ENCODE results near the gene KCTD8.

Gene KCTD8

GRCh38 chr4:44368413-44369167 lies 80.0 kb downstream of the KCTD8 start:
- Histone ChIP-seq H3K36me3 (ENCODE audit: control insufficient read depth, low read length) (no peaks in the 10 kb centered on the region), H3K9me2 (replicated peaks; ENCODE audit: control insufficient read depth, low read length) (no peaks in the 10 kb centered on the region), H3K27me3 (ENCODE audit: control insufficient read depth, low read length) (no peaks in the 10 kb centered on the region), H3K4me1 (ENCODE audit: control insufficient read depth, low read length) (no peaks in the 10 kb centered on the region), H4K20me1 (ENCODE audit: control insufficient read depth, insufficient read depth, low read depth, low read length) (no peaks in the 10 kb centered on the region), H3K4me2 (ENCODE audit: low read length) (no peak overlapping the region), H3K9me3 (ENCODE audit: control insufficient read depth, insufficient read depth, low read length) (no peaks in the 10 kb centered on the region), H3K79me2 (ENCODE audit: control insufficient read depth, low read length) (no peaks in the 10 kb centered on the region), H3F3A (ENCODE audit: control insufficient read depth, insufficient read depth) (no peaks in the 10 kb centered on the region), H3K4me3 (ENCODE audit: low read length) (no peak overlapping the region), H3K27ac (ENCODE audit: low read depth, low read length) (no peak overlapping the region)
- no peak for TF ChIP-seq CTCF (IDR thresholded peaks at IDR 0.05; ENCODE audit: low read depth, low read length, poor library complexity, severe bottlenecking)
- no peak for TF ChIP-seq EZH2phosphoT487 (IDR thresholded peaks at IDR 0.05; ENCODE audit: borderline replicate concordance, low read length)

- TF ChIP-seq EZH2phosphoT487 (IDR thresholded peaks at IDR 0.05; ENCODE audit: borderline replicate concordance, low read length) (no peak), CTCF (IDR thresholded peaks at IDR 0.05; ENCODE audit: low read depth, low read length, poor library complexity, severe bottlenecking) (no peak)
- Histone ChIP-seq H3K4me3 (ENCODE audit: low read length) (no peak overlapping the region), H3K4me2 (ENCODE audit: low read length) (no peak overlapping the region), H3K27ac (ENCODE audit: low read depth, low read length) (no peak overlapping the region), H3K79me2 (ENCODE audit: control insufficient read depth, low read length) (no peaks in the 10 kb centered on the region), H4K20me1 (ENCODE audit: control insufficient read depth, insufficient read depth, low read depth, low read length) (no peaks in the 10 kb centered on the region), H3F3A (ENCODE audit: control insufficient read depth, insufficient read depth) (no peaks in the 10 kb centered on the region), H3K9me2 (replicated peaks; ENCODE audit: control insufficient read depth, low read length) (no peaks in the 10 kb centered on the region), H3K4me1 (ENCODE audit: control insufficient read depth, low read length) (no peaks in the 10 kb centered on the region), H3K36me3 (ENCODE audit: control insufficient read depth, low read length) (no peaks in the 10 kb centered on the region), H3K27me3 (ENCODE audit: control insufficient read depth, low read length) (no peaks in the 10 kb centered on the region), H3K9me3 (ENCODE audit: control insufficient read depth, insufficient read depth, low read length) (no peaks in the 10 kb centered on the region)
Measured at GRCh38 chr4:44354172-44354571, 94.4 kb downstream of the KCTD8 start.

- Histone ChIP-seq H3K79me2 (ENCODE audit: control insufficient read depth, low read length) (no peaks in the 10 kb centered on the region), H3K9me2 (replicated peaks; ENCODE audit: control insufficient read depth, low read length) (no peaks in the 10 kb centered on the region), H4K20me1 (ENCODE audit: control insufficient read depth, insufficient read depth, low read depth, low read length) (no peaks in the 10 kb centered on the region), H3K4me3 (ENCODE audit: low read length) (no peak overlapping the region), H3K36me3 (ENCODE audit: control insufficient read depth, low read length) (no peaks in the 10 kb centered on the region), H3F3A (ENCODE audit: control insufficient read depth, insufficient read depth) (no peaks in the 10 kb centered on the region), H3K9me3 (ENCODE audit: control insufficient read depth, insufficient read depth, low read length) (no peaks in the 10 kb centered on the region), H3K4me1 (ENCODE audit: control insufficient read depth, low read length) (no peaks in the 10 kb centered on the region), H3K27ac (ENCODE audit: low read depth, low read length) (no peak overlapping the region), H3K27me3 (ENCODE audit: control insufficient read depth, low read length) (no peaks in the 10 kb centered on the region), H3K4me2 (ENCODE audit: low read length) (no peak overlapping the region)
- no peak for TF ChIP-seq CTCF (IDR thresholded peaks at IDR 0.05; ENCODE audit: low read depth, low read length, poor library complexity, severe bottlenecking)
- TF ChIP-seq EZH2phosphoT487 (IDR thresholded peaks at IDR 0.05; ENCODE audit: borderline replicate concordance, low read length): no peak
Measured at GRCh38 chr4:44351069-44351468, 97.5 kb downstream of the KCTD8 start.
